Epidermal melanocyte (primary cell): ENCODE measurements around the gene KERA.
"Not testable (repeated sequence)": the region's sequence is repeated elsewhere in the genome, so short reads cannot be mapped to it uniquely, and the experiment has no call there.

Experiments used
- DNase-seq: peaks from one replicate; pipeline ENCODE4 v3.0.0; 2011; ENCODE audit warnings: low spot score; ENCODE audit not compliant: insufficient read length

Gene KERA, protein sequence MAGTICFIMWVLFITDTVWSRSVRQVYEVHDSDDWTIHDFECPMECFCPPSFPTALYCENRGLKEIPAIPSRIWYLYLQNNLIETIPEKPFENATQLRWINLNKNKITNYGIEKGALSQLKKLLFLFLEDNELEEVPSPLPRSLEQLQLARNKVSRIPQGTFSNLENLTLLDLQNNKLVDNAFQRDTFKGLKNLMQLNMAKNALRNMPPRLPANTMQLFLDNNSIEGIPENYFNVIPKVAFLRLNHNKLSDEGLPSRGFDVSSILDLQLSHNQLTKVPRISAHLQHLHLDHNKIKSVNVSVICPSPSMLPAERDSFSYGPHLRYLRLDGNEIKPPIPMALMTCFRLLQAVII

DNA sequence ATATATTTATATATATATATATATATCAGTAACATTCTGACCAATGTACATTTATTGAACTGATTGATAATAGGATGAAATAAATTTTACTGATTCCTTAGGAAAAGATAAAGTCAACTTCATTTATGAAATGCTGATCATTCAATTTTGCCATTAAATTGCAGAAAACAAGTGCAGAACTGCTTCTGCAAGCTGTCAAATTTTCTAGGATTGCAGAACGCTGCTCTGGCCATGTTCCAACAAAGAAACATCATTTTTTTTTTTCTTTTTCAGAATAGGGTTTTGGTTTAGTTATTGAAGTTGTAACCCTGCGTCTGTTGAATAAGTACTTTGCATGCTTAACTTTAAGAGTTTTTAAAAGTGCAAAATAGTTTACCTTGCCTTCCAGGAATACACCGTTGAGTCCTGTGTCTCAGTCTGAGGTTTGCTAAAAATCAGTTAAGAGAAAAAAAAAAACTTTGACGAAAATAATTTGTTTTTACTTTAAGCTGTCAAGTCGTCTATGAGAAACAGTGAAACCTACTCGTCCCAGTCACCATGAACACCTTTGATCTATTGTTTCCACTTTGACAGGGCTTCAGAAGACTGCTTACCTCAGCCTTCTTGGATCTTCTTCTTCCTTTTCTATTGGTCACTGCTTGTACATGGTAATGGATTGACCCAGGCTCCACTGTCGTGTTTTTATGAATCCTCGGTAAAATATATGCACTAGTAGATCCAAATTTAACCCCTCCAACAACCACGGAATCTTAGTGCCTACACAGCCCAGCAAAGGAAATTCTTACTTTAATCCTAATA lies at the start of gene KERA:
TSS of gene KERA (minus strand) at position 657 of the 798 bp plus-strand sequence. CDS start 1,743 bp downstream, outside the sequence.
- no peak for DNase-seq

DNA sequence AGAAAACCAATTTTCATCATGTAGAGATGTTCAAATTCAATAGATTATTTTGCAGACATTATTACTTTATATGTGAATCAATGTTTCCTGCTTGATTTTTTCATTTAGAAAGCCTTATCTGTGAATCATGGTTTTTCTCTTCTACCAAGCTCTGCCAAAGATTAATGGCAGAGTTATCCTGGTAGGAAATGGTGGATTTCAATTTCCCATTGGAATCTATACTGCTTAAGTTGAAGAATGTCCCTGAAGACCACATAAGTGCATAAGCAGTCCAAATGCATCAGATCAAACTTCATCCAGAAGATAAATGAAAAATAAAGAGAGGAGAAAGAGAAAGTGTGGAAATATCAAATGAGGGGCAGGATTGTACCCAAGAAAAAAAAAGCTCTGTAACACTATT lies 48.5 kb upstream of the KERA start:
- DNase-seq = no peak

DNA sequence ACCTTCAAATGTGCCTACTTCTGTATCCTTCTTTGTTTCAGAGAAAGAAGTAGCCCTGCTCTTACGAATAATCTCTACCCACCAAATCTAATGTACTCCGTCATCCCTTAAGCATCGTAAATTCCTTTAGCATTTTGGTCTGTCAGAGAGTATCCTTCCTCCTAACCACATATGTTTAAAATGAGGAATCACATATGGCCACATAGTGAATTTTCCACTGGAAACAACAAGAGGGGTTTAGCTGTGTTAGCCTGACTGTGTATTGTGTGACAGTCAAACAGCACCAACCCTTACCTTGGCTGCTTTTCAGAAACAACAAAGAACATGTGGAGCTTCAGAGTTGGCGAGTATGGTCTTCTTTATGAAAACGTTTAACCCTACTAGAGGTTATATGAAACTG lies 48.0 kb upstream of the KERA start:
- no peak for DNase-seq

DNA sequence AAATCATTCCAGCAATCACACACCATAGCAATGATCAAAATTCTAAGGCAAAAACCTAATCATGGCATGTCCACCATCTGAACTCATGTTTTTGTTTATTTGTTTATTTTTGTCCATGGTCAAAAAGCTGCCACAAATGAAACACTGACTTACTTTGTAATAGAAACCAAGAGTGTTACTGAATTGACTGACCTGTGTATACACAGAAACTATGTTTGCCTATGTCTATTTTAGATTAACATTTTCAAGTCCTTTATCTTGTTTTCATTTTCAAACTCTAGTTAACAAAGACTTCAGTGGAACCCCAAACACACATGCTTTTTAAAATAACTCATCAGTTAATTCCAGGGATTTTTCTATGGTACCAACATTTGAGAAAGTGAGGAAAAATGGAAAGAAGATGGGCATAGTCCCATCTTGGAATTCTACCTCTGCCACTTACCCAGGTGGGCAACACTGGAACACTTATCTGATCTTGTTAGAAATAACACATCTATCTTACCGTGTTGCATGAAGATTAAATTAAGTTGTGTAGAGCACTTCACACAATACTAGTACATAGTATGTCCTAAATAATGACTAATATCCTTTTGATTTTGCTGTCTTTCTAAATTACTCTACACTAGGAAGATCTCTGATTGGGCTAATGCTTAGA lies 47.1 kb upstream of the KERA start:
- DNase-seq = no peak

DNA sequence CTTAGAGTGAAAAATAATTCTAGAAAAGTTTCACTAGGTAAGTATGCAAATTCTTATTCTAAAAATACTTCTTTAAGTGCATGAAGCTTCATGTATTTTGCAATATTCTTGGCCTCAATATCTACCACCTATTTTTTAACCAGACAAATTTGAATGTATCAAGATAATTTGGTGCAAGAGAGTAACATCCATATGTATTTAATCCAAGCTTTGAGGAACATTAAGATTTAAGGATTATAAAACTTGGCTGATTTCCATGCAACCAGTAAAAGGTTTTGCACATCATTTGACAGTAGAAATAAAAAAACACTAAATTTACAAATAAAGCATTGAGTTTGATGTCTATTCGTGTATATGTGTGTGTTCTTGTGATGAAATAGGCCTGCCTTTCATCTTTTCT lies 45.8 kb upstream of the KERA start:
- DNase-seq = no peak

DNA sequence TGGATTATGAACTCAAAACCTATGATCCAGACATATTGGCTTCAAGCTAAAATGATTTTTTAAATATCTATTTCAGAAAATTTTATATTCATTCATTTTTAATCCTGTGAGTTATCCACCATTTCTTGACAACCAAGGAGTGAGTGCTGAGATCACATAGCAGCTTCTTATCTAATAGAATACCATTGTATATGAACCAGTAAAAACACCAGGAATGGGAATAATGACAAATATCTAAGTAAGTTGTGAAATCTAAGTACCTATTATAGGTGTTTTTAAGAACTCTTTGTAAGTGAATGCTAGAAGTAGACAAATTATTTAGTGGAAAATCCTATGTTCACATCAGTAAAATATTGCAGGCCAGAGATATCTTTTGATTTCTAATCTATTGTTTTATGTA lies 45.3 kb upstream of the KERA start:
- DNase-seq = no peak

DNA sequence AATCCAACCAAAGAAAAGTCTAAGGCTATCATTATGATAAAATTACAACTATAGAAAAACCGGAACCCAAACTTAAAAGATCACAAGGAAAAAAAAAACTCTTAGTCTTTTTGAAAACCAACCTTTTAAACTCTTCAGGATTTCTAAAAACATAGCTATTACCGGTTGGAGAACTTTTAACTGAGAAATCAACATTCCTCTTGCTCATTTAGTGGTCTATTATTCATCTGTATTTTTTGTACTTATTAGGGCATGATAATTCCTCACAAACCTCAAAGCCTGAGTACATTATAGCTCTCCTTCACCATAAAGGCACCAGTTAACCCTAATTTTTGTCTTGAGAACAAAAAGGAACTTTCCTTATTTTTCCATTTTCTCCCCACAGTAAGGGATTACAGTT lies 43.1 kb upstream of the KERA start:
- no peak for DNase-seq

DNA sequence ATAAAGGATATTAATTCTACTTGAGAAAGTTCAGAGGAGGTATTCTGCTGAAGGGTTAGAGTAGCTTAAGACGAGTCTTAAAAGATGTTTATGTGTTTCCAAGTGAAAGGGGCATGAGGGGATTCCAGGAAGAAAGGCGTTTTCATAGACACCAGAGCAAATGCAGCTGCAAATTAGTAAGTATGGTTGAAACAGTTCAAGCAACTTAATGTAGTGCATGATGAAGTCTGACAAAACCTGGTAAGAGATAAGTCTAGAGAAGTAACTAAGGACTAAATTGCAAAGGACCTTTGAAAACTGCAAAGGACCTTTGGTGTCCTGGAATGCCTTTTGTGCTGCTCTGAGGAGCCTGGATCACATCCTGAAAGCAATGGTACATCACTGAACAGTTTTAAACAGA lies 42.0 kb upstream of the KERA start:
- no peak for DNase-seq

DNA sequence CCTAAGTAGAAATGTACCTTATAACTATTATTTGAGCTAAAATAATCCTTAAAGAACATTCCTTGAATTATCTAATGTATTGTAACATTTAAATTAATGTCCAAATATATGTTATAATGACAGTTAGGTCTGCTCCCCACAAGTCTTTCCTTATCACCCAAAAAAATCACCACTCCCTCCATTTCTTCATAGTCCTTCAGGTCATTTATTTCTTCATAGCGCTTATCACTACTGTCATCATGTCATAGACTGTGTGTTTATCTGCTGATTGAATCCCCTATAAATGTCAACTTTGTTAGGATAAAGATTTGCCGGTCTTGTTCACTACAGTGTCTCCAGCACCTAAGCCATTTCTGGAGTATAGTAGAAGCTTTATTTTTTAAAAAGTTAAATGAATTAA lies 41.5 kb upstream of the KERA start:
- DNase-seq = no peak

DNA sequence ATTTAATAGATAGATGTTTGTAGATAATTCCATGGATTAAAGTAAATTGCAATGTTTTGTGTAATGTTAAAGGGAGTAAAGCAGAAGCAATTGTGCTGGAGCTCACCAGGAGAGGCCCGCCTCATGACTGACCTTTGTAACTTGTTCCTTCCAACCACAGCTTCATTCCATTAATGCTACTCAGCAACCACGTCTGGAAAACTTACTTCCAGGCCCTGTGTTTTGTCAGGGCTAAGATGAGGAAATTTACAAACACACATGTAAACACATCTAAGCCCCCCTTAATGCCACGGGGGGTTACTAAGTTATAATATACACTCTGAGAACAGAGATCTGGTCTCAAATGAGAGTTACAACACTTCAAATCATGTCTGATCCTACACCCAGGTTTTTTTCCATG lies 41.1 kb upstream of the KERA start:
- peak; percentile 26 for DNase-seq

DNA sequence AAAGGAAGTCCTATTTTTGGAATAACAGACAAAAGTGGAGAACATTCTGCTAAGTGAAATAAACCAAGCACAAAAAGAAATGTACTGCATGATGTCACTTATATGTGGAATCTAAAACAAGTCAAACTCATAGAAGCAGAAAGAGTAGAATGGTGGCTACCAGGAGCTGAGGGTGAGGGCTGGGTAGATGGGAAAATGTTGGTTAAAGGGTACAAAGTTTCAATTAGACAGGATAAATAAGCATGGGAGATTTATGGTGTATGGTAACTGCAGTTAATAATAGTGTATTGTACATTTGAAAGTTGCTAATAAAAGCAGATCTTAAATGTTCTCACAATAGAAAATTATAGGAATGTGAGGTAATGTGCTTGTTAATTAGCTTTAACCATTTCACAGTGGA lies 40.6 kb upstream of the KERA start:
- no peak for DNase-seq

DNA sequence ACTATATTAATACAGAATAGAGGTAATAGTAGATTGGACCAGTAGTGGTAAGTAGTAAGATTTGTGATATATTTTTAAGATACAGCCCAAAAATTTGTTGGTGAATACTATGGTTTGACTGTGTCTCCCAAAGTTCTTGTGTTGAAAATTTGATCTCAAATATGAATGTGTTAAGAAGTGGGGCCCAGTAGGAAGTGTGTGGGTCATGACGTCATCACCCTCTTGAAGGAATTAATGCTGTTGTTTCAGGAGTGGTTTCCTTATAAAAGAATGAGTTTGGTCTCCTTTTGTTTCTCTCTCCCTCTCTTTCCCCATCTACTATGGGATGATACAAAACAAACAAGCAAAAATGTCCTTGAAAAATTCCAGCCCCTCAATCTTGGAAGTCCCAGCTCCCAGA lies 37.1 kb upstream of the KERA start:
- DNase-seq = no peak

DNA sequence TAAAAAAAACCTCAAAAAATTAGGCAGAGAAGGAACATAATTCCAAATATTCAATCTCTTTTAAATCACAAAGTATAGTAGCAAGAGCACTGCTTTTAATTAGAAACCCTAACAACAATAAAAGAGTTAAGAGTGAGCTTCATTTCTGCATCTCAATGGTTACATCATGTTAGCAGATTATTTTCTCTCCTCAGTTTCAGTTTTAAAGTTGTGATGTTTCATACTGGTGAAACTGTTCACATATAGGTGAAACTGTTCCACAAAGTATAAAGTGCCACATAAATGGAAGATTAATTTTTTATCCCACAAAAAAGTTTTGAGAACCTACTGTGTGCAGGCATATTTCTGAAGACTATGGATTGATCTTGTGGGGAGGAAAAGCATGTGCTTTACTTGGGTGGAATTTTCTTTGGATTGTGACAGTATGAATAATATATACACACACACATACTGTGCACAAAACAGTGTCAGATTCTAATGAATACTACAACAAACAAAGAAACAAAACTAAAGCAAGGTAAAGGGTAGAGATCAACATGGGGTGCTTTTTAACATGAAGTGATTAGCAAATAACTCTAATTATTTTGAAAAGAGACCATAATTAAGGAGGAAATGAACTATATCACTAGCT lies 36.3 kb upstream of the KERA start:
- no peak for DNase-seq

DNA sequence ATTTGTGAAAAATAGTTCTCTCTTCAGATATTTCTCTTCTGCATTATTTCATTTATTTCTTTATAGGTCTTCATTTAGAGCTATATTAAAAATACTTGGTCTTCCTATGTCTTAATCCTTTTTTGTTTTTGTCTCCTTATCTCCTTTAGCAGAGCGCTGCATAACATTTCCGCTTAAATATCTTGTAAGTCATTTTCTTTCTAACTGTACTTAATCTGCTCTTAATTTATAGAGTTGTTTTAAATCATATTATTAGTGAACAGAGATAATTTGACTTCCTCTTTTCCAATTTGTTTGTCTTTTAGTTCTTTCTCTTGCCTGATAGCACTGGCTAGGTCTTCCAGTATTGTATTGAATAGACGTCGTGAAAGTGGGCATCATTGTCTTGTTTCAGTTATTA lies 35.5 kb upstream of the KERA start:
- DNase-seq = no peak

DNA sequence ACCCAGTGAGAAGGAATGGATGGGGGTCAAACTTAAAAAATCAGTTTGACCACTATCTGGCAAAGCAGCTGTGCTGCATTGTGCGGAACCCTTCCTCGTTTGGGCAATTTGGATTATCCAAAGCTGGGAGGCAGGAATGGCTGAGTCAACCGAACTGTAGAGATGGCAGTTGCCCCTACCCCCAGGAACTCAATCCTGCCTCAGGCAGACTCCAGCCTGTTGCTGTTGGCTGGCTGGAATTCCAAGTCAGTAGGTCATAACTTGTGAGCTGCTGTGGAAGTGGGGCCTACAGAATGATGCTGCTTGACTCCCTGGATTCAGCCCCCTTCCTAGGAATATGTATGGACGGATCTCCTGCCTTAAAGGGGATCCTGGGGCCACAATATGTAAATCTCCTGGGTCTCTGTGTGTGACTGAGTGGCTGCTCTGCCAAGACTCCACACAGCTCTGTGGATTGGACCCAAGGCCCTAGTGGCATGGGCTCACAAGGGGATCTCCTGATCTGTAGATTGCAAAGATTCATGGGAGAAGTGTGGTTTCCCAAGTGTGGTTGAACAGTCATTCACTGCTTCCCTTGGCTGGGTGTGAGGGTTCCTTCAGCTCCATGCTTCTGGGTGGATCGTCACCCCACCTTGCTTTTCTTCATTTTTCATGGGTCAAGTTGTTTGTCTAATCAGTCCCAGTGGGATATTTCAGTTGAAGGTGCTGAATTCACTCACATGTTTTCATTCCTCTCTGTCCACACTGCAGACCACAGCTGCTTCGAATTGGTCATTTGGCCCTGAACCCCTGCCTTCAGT lies 34.3 kb upstream of the KERA start:
- DNase-seq = no peak

DNA sequence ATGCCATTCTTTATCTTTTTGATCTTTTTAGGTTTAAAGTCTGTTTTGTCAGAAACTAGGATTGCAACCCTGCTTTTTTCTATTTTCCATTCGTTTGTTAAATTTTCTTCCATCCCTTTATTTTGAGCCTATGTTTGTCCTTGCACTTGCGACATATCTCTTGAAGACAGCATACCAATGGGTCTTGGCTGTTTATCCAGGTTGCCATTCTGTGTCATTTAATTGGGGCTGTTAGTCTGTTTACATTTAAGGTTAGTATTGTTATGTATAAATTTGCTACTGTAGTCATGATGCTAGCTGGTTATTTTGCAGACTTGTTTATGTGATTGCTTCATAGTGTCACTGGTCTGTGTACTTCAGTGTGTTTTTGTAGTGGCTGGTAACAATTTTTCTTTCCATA lies 32.1 kb upstream of the KERA start:
- DNase-seq = not testable (repeated sequence)

DNA sequence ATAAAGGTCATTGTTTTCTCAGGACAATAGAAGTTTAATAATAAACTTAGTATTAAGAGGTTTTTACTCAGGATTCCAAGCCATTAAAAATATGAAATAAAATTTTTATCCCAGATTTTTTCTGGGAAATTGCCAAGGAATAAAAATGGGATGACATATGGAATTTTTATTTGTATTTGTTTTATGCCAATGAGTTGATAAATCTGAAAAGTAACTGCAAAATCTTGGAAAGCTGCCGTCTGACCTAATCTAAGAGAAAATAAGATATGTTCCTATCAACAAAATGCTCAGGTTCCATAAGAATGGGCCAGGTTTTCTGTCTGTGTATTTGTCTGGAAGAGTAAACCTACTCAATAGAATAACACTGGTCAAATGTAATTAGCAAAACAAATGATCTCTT lies 22.2 kb upstream of the KERA start:
- DNase-seq = no peak

DNA sequence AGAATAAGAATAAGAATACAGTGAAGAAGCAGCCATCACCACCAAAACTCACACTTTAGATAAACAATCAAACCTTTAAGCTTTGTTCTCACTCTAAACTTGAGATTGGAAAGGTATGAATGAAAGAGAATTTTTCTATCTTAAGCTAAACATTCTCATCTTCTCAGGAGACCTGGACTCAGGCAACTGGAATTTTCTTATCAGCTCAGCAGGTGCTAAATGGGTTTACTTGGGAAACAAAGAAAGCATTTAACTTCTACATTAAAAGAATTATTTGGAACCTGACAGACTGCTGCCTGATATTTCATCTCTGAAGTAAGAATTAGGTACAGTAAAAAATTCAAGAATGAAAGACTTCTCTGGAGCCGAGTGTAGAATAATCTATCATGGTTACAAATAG lies 20.7 kb upstream of the KERA start:
- DNase-seq = no peak

DNA sequence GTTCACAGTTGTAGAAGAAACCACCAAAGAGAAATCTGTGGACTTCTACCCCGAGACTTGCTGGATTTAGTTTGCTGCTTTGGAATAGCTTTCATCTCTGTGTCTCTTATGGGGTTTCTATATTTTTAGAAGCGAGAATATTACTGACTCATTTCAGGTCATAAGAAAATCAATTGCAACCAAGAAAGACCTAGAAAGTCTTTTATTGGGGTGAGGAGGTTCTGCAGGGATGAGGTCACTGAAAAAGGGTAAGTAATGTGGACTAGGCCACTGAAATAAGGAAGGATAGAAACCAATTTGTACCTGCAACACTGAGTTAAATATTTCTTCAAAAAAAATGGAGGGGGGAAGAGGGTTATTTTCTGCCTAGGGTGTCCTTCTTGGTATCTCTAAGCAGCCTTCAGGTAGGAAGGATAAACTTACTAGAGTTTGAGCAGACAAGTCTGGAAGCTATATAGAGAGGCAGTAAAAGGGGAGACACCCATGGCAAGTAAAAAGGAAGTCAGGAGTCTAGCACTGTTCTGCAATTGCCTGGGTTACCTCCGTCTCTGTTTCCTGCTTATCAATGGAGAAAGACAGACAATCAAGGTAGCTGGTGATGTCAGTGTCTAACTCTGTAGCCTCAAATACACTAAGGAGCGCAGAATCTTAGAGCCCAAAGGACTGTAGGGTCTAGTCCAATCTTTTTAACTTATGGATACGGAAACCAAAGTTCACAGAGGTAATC lies 19.6 kb upstream of the KERA start:
- no peak for DNase-seq

DNA sequence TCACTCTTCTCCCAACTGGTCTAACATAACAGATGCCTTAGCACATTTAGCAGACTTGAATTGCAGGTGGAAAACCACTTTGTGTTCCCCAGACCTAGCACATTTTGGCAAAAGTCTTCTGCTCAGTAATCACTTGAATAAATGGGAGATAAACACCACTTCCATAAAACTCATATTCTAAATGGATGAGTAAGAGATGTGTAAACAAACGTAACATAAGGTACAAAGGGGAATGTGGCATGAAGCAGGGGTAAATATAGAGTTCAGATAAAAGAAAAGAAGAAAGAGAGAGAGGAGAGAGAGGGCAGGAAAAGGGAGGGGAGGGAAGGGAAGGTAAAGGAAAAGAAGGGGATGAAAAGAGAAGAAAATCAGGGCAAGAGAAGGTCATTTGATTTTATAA lies 17.0 kb upstream of the KERA start:
- no peak for DNase-seq
